Measurements from ENCODE around the gene PXDN. TPM values are rescaled to one million over a fixed set of nuclear protein-coding genes. Genes with fewer than 3 reads are reported as not detected.

Gene PXDN
- total and polyA plus RNA-seq, 9 donors, result 95.4 to 273 (median 193) TPM

DNA sequence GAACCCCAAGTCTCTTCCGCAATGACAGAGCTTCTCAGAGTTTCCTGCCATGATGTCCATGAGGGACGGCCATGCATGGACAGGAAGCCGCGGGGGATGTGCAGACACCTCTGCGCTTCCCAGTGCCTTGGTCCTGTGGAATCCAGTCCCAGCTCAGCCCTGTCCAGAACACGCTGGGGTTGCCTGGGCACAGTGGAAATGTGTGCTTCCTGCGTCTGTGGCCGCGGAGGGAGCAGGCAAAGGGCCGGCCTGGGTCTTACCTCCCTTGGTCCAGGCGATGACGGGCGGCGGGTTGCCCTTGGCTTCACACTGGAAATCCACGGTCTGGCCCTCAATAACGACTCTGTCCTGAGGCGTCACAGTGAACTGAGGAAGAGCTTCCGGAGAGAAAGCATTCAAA, 79.6 kb downstream of the PXDN start:
- WGBS (ENCODE audit: insufficient coverage), result 86% methylated on average over 18 of the region's 18 CpGs
- Histone ChIP-seq H3K27me3 (ENCODE audit: control insufficient read depth, insufficient read depth, low read length) (no peaks in the 10 kb centered on the region), H3K4me3 (ENCODE audit: low read length) (no peak overlapping the region), H3K4me1 (ENCODE audit: control insufficient read depth, insufficient read depth, low read length) (no peaks in the 10 kb centered on the region), H3K36me3 (ENCODE audit: control insufficient read depth, insufficient read depth, low read length) (peaks cover 66% of the 10 kb centered on the region), H3K27ac (ENCODE audit: low read length) (no peak overlapping the region), H3K9me3 (replicated peaks; ENCODE audit: control insufficient read depth, low read depth, low read length) (no peaks in the 10 kb centered on the region)
- DNase-seq, result no peak

DNA sequence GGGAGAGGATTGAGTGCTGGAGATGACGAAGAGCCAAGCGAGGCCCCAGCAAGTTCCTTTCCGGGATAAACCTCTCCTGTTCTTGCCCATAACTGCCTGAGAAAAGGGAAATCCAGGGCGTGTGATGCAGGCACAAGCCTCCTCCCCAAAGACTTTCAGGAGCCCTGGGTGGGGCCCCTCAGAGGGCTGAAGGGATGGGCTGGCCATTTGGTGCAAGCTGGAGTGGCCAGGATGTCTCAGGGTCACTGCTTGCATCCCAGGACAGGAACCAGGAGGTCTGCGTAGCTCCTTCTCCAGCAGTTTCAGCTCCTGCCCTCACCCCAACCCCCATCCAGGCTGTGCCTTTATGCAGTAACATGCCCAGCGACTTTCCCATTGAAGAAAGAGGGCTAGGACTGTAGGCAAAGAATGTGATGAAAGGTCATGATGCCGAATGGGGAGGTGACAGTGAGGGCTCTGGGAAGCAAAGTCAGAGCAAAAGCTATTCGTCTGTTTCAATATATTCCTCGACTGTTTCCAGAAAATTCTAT, 80.2 kb downstream of the PXDN start:
- Histone ChIP-seq H3K36me3 (ENCODE audit: control insufficient read depth, insufficient read depth, low read length) (peaks cover 66% of the 10 kb centered on the region), H3K9me3 (replicated peaks; ENCODE audit: control insufficient read depth, low read depth, low read length) (no peaks in the 10 kb centered on the region), H3K27ac (ENCODE audit: low read length) (no peak overlapping the region), H3K4me1 (ENCODE audit: control insufficient read depth, insufficient read depth, low read length) (no peaks in the 10 kb centered on the region), H3K27me3 (ENCODE audit: control insufficient read depth, insufficient read depth, low read length) (no peaks in the 10 kb centered on the region), H3K4me3 (ENCODE audit: low read length) (no peak overlapping the region)
- DNase-seq, result no peak
- no CpG with 5 or more reads among the region's 9 CpGs for WGBS (ENCODE audit: insufficient coverage)

DNA sequence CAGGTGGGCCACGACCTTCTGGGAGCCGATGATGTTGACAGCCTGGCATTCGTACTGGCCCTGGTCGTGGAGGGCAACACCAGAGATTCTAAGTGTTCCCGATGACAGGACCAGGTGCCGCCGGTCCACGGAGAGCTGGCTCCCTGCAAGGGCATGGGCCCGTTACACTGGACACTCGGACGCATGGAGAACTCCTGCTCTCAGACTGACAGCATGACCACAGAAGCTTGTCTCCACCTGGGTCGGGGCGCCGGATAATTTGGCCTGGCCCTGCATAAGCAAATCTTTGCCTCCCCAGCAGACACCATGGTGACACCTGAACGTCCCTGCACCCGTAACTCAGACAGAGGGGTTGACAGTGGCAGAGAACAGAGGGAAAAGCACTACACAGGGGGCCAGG, 80.7 kb downstream of the PXDN start:
- Histone ChIP-seq H3K27ac (ENCODE audit: low read length) (no peak overlapping the region), H3K9me3 (replicated peaks; ENCODE audit: control insufficient read depth, low read depth, low read length) (no peaks in the 10 kb centered on the region), H3K27me3 (ENCODE audit: control insufficient read depth, insufficient read depth, low read length) (no peaks in the 10 kb centered on the region), H3K36me3 (ENCODE audit: control insufficient read depth, insufficient read depth, low read length) (peaks cover 68% of the 10 kb centered on the region), H3K4me1 (ENCODE audit: control insufficient read depth, insufficient read depth, low read length) (no peaks in the 10 kb centered on the region), H3K4me3 (ENCODE audit: low read length) (no peak overlapping the region)
- no peak for DNase-seq
- 94% methylated on average over 16 of the region's 16 CpGs for whole genome bisulfite sequencing (ENCODE audit: insufficient coverage)

DNA sequence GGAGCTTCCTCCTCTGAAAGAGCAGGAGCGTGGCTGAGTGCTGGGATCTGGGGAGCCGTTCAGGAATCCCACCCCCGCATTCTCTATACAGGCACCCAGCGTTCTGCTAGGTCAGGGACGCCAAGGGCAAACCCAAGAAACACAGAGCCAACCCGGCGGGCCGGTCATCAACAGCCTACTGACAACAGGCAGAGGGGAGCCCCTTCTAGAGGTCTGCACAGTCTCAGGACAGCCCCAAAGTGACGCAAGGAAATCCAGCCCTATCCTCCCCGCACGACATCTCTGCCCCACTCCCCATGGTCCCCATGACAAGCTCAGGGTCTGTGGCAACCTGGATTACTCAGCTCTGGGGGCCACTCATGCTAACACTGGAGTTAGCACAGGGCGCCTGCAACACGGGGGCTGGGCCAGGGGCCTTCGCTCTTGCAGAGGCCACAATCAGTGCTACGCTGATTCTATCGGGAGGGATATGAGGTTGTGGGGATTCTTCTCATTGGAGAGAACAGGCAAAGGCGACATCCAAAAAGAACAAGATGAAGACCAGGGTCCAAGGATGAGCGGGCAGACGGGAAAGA, 81.6 kb downstream of the PXDN start:
- no peak for DNase-seq
- Histone ChIP-seq H3K27me3 (ENCODE audit: control insufficient read depth, insufficient read depth, low read length) (no peaks in the 10 kb centered on the region), H3K27ac (ENCODE audit: low read length) (no peak overlapping the region), H3K9me3 (replicated peaks; ENCODE audit: control insufficient read depth, low read depth, low read length) (no peaks in the 10 kb centered on the region), H3K36me3 (ENCODE audit: control insufficient read depth, insufficient read depth, low read length) (peaks cover 72% of the 10 kb centered on the region), H3K4me1 (ENCODE audit: control insufficient read depth, insufficient read depth, low read length) (no peaks in the 10 kb centered on the region), H3K4me3 (ENCODE audit: low read length) (no peak overlapping the region)
- WGBS (ENCODE audit: insufficient coverage), result 91% methylated on average over 19 of the region's 19 CpGs

DNA sequence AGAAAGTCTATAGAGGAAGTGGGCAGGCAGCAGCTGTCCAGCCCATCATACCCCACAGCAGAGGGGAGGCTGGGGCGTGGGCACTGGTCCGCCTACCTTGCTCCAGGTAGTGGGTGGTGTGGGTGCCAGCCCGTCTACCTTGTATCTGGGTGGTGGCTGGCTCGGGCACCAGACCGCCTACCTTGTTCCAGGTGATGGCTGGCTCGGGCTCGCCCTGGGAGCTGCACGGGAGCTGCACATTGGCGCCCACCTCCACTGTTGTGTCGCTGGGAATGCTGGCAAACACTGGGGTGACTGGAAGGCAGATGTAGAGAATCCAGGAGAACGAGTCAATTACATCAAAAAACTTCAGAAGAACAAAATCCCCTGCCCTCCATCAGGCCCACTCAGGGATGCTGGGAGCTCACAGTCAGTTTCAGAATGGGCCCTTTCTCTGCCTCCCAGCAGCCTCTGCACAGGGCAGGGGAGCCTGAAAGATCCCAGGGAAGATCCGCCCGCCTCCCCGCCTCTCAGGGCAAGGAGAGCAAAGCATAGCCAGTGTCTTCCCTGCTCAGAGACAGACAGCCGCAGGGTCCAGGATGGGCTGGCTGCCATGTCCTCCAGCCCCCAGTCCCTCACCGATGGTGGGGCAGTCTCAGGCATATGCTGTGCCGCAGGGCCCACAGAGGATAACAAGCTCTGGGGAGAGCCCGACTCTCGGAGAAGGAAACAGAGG, 82.3 kb downstream of the PXDN start:
- Histone ChIP-seq H3K4me3 (ENCODE audit: low read length) (no peak overlapping the region), H3K4me1 (ENCODE audit: control insufficient read depth, insufficient read depth, low read length) (no peaks in the 10 kb centered on the region), H3K36me3 (ENCODE audit: control insufficient read depth, insufficient read depth, low read length) (peaks cover 75% of the 10 kb centered on the region)

DNA sequence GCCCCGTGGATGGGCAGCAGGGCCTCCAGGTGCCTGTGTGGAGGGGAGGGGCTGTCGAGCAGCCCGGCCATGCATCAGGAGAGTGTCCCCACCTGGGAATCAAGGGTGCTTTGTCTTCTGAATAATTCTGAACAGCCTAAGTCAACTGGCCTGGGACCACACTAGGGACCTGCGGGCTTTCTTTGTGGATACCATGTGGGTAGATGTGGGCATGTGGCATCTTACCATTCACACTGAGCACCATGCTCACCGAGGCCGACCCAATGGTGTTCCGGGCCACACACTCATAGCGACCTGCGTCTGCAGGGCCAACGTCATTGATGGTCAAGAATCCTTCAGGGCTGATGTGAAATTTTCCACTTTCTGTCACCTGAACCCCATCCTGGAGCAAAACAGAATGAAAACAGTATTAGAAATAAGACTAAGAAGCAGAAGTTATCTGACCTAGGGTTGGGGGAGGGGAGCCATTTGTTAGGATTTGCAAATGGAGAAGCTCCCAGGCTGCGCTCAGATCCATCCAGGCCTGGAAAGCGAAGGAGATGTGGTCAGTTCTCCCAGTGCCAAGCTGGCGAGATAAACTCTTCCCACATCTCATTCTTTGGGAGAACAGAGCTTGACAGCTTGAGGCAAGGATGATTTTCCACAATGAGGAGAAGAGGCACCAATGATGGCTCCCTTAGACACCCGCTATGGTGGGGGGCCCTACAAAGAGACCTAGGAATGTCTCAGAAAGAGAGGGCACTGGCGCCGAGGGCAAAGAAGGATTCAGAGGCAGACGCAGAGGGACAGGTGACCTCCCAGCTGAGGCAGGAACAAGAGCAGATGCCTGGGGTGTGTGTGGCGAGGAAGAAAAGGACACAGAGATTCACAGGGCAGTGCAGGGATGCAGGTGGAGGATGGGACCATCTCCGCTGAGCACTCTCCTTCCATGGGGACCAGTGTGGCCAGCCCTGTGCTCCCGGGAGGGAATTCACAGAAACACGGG, 83.4 kb downstream of the PXDN start:
- Histone ChIP-seq H3K27me3 (ENCODE audit: control insufficient read depth, insufficient read depth, low read length) (no peaks in the 10 kb centered on the region), H3K27ac (ENCODE audit: low read length) (no peak overlapping the region), H3K9me3 (replicated peaks; ENCODE audit: control insufficient read depth, low read depth, low read length) (no peaks in the 10 kb centered on the region), H3K36me3 (ENCODE audit: control insufficient read depth, insufficient read depth, low read length) (peaks cover 73% of the 10 kb centered on the region), H3K4me1 (ENCODE audit: control insufficient read depth, insufficient read depth, low read length) (no peaks in the 10 kb centered on the region), H3K4me3 (ENCODE audit: low read length) (no peak overlapping the region)
- DNase-seq, result no peak
- 95% methylated on average over 11 of the region's 21 CpGs for WGBS (ENCODE audit: insufficient coverage)

More for the DNA sequence above, 82.3 kb downstream of the PXDN start:
- H3K27ac ChIP-seq (ENCODE audit: low read length), result no peak overlapping the region
- WGBS (ENCODE audit: insufficient coverage), result 94% methylated on average over 15 of the region's 19 CpGs
- no peaks in the 10 kb centered on the region for H3K27me3 ChIP-seq (ENCODE audit: control insufficient read depth, insufficient read depth, low read length)
- no peaks in the 10 kb centered on the region for H3K9me3 ChIP-seq (replicated peaks; ENCODE audit: control insufficient read depth, low read depth, low read length)
- DNase-seq, result no peak

DNA sequence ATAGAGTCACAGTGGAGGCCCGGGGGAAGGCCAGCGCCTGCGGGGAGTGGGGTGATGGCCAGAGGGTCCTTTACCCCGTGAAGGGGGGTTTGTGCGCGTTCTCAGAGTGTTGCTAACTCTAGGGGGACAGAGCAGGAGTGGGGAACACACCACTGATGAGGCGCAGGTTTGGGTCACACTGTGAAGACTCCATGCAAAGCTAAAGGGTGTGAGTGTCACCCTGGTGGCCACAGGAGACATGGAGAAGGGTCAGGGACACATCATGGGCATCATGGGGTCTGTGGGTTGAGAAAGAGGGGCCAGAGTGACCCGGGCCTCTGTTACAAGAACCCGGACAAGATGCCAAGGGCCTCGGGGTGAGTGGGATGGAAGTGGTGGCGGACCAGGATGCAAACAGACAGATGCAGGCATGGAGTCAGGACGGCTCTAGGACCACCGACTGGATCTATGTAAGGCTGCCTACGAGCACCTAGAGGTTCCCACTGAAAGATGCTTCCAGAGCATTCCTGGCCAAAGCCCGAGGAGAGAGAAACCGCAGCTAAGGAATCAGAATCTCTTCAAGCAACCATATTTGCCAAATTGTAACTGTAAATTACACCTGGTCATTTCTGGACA, 84.3 kb downstream of the PXDN start:
- Histone ChIP-seq H3K27ac (ENCODE audit: low read length) (no peak overlapping the region), H3K9me3 (replicated peaks; ENCODE audit: control insufficient read depth, low read depth, low read length) (no peaks in the 10 kb centered on the region), H3K36me3 (ENCODE audit: control insufficient read depth, insufficient read depth, low read length) (peaks cover 64% of the 10 kb centered on the region), H3K27me3 (ENCODE audit: control insufficient read depth, insufficient read depth, low read length) (no peaks in the 10 kb centered on the region), H3K4me3 (ENCODE audit: low read length) (no peak overlapping the region), H3K4me1 (ENCODE audit: control insufficient read depth, insufficient read depth, low read length) (no peaks in the 10 kb centered on the region)
- 94% methylated on average over 15 of the region's 16 CpGs for WGBS (ENCODE audit: insufficient coverage)
- no peak for DNase-seq

DNA sequence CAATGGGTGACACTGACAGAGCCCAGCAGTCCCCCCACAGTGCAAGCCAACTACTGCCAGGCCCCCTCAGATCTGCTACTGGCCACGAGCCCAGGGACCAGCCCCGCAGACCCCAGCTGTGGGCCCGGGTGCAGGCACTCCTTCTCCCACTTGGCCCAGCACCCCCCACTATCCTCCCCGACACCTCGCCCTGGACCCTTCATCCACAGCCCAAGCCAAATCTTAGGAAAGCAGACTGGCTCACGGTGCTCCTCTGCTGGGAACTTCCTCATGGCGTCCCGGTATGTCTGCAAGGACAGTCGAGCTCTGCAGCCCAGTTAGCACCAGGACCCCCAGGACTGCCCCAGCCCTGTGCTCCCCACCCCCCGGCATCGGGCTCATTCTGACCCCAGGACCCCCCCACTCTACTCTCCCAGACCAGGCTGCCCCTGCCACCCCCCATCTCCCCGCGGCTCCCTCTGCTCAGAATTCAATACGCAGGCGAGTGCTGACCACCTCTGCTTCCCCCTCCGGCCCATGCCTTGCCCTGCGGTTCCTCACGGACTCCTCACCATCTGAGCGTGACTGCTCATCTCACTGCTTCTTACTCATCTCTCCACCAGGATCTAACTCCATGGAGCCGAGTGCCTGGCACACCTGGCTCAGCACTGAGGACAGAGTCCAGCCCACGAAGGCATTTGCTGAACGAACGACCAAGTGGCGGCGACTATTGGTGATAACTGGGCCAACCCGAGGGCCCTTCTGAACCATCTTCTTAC, 85.7 kb downstream of the PXDN start:
- Histone ChIP-seq H3K4me3 (ENCODE audit: low read length) (no peak overlapping the region), H3K36me3 (ENCODE audit: control insufficient read depth, insufficient read depth, low read length) (peaks cover 52% of the 10 kb centered on the region), H3K27ac (ENCODE audit: low read length) (no peak overlapping the region), H3K9me3 (replicated peaks; ENCODE audit: control insufficient read depth, low read depth, low read length) (no peaks in the 10 kb centered on the region), H3K4me1 (ENCODE audit: control insufficient read depth, insufficient read depth, low read length) (peaks cover 8% of the 10 kb centered on the region), H3K27me3 (ENCODE audit: control insufficient read depth, insufficient read depth, low read length) (no peaks in the 10 kb centered on the region)
- 84% methylated on average over 20 of the region's 26 CpGs for WGBS (ENCODE audit: insufficient coverage)
- DNase-seq, result no peak

All from muscle of leg (tissue), 11 donors.